DMS 273 (cell line): ENCODE data around the gene DBF4B.
"Not testable (repeated sequence)": the region's sequence is repeated elsewhere in the genome, so short reads cannot be mapped to it uniquely, and the experiment has no call there.

Source experiments
- DNase-seq: peaks from one replicate; lab custom pipeline; 2025; ENCODE audit not compliant: unreplicated experiment; lab: John Stamatoyannopoulos, UW

Gene DBF4B

GRCh38 chr17:44708401-44709263 is at the start of gene DBF4B:
Gene DBF4B, plus strand, starts transcription at chr17:44708665. Its CDS starts 156 bp downstream, at chr17:44708821.
- peak; percentile 95 for DNase-seq

DNA sequence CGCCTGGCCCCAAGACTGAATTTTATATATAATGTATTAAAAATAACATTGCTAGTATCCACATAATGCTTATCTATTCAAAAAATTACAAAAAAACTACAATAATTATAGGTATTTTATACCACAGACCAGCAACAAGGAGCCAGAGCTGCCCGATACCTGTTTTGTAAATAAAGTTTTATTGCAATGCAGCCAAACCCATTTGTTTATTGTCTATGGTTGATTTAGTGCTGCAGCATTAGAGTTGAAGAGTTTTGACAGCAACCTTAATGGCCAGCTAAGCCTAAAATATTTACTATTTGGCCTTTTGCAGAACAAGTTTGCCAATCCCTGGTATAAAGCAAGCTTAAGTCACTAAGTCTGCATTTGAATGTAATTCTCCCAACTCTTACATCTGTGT is 46.6 kb upstream of the DBF4B start:
- no peak for DNase-seq

DNA sequence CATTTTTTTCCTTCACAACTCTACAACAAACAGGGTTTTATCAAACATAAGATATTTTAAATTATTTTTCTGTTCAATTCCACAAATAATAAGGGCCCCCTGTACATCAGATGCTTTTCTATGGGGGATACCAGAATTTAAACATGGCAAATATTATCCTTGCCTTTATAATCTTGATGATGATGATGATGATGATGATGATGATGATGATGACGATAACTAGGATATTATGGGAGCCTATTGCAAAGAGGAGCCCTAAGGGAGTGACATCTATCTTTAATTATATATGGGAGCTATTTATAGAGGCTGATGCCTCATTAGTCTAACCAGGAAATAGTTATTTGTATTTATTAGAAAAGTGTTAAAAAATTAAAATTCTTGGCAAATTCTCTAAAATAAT is 45.4 kb upstream of the DBF4B start:
- no peak for DNase-seq

DNA sequence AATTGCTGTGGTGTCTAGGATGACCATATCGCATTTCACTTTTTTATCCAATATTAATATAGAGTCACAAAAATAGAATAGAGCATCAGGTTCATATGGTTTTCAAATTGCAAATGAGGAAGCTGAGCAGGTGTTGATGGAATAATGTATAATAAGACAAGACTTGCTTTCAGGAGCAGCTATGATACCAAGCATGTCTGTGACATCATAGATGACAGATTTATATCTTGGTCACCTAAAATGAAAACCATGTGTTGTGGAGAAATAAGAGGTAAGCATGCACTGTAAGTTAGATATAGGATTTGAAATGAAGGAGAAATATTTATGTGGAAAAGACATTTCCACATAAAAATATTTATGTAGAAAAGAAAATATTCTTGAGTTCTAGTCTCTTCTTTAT is 43.6 kb upstream of the DBF4B start:
- DNase-seq: no peak

DNA sequence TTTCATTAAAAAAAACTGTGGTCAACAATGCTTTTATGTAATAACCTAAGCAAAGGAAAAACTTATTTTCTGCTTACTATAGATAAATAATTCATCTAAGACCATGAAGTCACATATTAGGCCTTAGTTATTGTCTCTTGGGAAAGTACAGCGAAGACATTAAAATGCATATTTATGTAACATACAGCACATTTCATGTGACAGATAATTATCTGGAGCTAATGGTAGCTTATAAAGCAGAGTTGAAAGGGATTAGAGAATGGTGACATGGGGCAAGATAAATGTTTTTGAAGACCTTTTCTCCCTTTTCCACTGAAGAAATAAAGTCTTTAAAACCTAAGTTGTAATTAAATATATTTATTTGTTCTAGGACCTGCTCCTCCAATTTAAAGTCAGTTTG is 42.5 kb upstream of the DBF4B start:
- DNase-seq: no peak

- DNase-seq: peak; percentile 52
Observed at GRCh38 chr17:44672479-44673093, 35.9 kb upstream of the DBF4B start.

GRCh38 chr17:44673893-44674292 is 34.6 kb upstream of the DBF4B start:
- no peak for DNase-seq

GRCh38 chr17:44677136-44677535 is 31.3 kb upstream of the DBF4B start:
- no peak for DNase-seq

GRCh38 chr17:44683303-44683702 is 25.2 kb upstream of the DBF4B start:
- DNase-seq: not testable (repeated sequence)

DNA sequence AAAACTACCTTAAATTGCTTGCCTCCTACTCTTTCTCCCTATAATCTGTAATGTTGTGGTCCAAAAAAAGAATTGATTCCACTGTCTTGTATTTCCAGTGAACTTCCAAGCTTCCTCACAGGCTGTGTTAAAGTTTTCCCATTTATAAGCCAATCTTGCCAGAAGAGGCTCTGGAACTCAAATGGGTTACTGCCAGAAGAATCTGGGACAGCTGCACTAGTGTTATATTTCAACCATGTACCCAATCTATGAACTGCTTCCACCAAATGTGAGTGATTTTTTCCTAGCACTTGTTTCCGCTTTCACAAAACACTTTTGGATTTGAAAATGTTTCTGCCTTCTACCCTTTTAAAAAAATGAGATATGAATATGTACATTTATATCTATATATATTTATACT is 20.7 kb upstream of the DBF4B start:
- DNase-seq: peak; percentile 53

GRCh38 chr17:44688200-44688599 is 20.3 kb upstream of the DBF4B start:
- no peak for DNase-seq

GRCh38 chr17:44688675-44689476 is 19.6 kb upstream of the DBF4B start:
- peak; percentile 34 for DNase-seq

- peak; percentile 97 for DNase-seq
Observed at GRCh38 chr17:44689477-44690217, 18.8 kb upstream of the DBF4B start, which contains the start of gene CCDC43. Gene CCDC43, minus strand, starts transcription at chr17:44689776. Its CDS starts 23 bp downstream, at chr17:44689753.

DNA sequence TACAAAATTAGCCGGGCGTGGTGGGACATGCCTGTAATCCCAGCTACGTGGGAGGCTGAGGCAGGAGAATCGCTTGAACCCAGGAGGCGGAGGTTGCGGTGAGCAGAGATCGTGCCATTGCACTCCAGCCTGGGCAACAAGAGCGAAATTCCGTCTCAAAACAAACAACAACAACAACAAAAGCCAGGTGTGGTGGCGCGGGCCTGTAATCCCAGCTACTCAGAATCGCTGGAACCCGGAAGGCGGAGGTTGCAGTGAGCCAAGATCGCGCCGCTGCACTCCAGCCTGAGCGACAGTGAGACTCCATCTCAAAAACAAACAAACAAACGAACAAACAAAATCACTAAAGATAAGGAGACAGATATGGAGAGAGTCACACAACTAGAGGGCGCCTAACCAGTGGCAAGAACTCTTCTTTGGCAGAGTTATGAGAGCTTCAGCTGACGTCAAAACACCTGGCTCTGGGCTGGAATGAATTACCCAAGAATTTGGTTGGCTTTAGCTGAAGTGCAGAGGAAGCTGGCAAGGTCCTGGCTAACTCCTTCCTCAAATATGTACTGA is 17.6 kb upstream of the DBF4B start:
- peak; percentile 46 for DNase-seq

GRCh38 chr17:44693609-44694008 is 14.9 kb upstream of the DBF4B start:
- DNase-seq: no peak

DNA sequence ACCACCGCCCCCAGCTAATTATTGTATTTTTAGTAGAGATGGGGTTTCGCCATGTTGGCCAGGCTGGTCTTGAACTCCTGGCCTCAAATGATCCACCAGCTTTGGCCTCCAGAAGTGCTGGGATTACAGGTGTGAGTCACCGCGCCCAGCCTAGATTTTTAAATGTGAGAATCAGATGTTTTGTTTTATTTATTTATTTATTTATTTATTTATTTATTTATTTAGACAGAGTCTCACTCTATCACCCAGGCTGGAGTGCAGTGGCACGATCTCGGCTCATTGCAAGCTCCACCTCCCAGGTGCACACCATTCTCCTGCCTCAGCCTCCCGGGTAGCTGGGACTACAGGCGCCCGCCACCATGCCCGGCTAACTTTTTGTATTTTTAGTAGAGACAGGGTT is 8.2 kb upstream of the DBF4B start:
- not testable (repeated sequence) for DNase-seq

DNA sequence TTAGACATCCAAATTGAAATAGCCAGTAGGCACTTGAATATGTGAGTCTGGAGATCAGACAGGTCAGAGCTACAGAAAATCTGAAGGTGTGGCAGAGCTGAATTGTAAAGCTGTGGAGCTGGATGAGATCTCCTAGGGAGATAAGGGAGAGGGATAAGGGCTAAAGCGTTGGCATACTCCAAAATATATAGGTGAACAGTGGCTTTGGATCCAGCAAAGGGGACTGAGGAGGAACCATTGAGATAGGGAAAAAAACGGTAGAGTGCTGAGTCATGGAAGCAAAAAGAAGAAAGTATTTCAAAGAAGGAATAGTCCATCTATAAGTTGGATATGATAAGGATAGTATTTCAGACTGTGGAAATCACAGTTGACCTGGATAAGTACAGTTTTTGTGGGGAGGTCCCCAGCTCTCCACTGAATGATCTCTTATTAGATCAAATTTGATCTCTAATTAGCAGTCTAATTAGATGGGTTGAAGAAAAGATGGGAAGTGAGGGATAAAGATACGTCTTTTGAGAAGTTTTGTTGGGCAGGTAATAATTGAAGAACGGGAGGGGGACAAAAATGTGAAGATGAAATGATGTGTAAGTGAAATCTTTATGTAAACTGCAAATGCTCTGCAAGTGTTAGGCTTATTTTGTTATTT is 587 bp upstream of the DBF4B start:
- peak; percentile 40 for DNase-seq

DNA sequence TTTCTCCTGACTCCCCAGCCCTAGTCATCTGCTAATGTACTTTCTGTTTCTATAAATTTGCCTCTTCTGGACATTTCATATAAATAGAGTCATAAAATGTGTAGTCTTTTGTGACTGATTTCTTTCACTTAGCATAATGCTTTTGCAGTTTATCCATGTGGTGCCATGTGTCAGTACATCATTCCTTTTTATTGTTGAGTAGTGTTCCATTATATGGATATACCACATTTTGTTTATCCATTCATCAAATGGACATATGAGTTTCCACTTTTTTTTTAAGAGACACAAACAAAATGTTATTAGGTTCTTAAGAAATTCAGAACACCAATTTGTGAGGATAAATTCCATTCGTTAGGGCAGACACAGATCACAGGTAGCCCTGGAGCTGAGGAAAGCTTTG is 11.0 kb downstream of the DBF4B start:
- DNase-seq: no peak

GRCh38 chr17:44722254-44722653 is 13.8 kb downstream of the DBF4B start:
- no peak for DNase-seq

GRCh38 chr17:44726121-44726520 is 17.7 kb downstream of the DBF4B start:
- DNase-seq: not testable (repeated sequence)
